Neural progenitor cell (in vitro differentiated cells): ENCODE results near the gene GADL1. TPM values are rescaled to one million over a fixed set of nuclear protein-coding genes. Genes with fewer than 3 reads are reported as not detected.

Experiments
- DNase-seq: peaks from one replicate; pipeline ENCODE4 v3.0.0-alpha.2; 2016; ENCODE audit warnings: low spot score
- H2AFZ ChIP-seq: fragments of 200-600 bp; sonication (generic); replicated peaks from 2 replicates; pipeline ENCODE4 v1.6.1; 2016; ENCODE audit warnings: antibody characterized with exemption
- H3F3A ChIP-seq: fragments of 200-600 bp; sonication (generic); 2 replicates; pipeline ENCODE4 v1.6.1; 2016; ENCODE audit warnings: antibody characterized with exemption, low read depth
- H3K27ac ChIP-seq: fragments of 200-600 bp; sonication (generic); 2 replicates; pipeline ENCODE4 v1.5.1; 2016; ENCODE audit warnings: mild to moderate bottlenecking
- H3K27me3 ChIP-seq: fragments of 200-600 bp; sonication (generic); 2 replicates; pipeline ENCODE4 v1.6.1; 2016; ENCODE audit warnings: mild to moderate bottlenecking, moderate library complexity
- H3K36me3 ChIP-seq: fragments of 200-600 bp; sonication (generic); 2 replicates; pipeline ENCODE4 v1.5.1; 2016
- H3K4me1 ChIP-seq: fragments of 200-600 bp; sonication (generic); 2 replicates; pipeline ENCODE4 v1.6.1; 2016; ENCODE audit warnings: mixed run types
- H3K4me2 ChIP-seq: fragments of 200-600 bp; sonication (generic); 2 replicates; pipeline ENCODE4 v1.6.1; 2016
- H3K4me3 ChIP-seq: fragments of 200-600 bp; sonication (generic); 2 replicates; pipeline ENCODE4 v1.5.1; 2016
- H3K79me2 ChIP-seq: fragments of 200-600 bp; sonication (generic); 2 replicates; pipeline ENCODE4 v1.6.1; 2016; ENCODE audit warnings: low read depth
- H3K9ac ChIP-seq: fragments of 200-600 bp; sonication (generic); 2 replicates; pipeline ENCODE4 v1.6.1; 2016
- H3K9me3 ChIP-seq: fragments of 200-600 bp; sonication (generic); 2 replicates; pipeline ENCODE4 v1.5.1; 2016; ENCODE audit warnings: low read depth
- H4K20me1 ChIP-seq: fragments of 200-600 bp; sonication (generic); 2 replicates; pipeline ENCODE4 v1.6.1; 2016; ENCODE audit warnings: low read depth
- H3K27ac Mint-ChIP-seq: 3 replicates; pipeline ENCODE4 v1.8.0; 2021; ENCODE audit warnings: mixed read lengths
- H3K27me3 Mint-ChIP-seq: 2 replicates; pipeline ENCODE4 v1.8.0; 2022; ENCODE audit warnings: low read depth, mild to moderate bottlenecking, inconsistent platforms, moderate library complexity, mixed read lengths; ENCODE audit not compliant: insufficient read depth
- H3K36me3 Mint-ChIP-seq: 3 replicates; pipeline ENCODE4 v1.8.0; 2021; ENCODE audit warnings: mixed read lengths
- H3K4me1 Mint-ChIP-seq: 3 replicates; pipeline ENCODE4 v1.8.0; 2021; ENCODE audit warnings: mixed read lengths
- H3K4me3 Mint-ChIP-seq: 3 replicates; pipeline ENCODE4 v1.8.0; 2021; ENCODE audit warnings: mild to moderate bottlenecking, moderate library complexity, mixed read lengths
- H3K9me3 Mint-ChIP-seq: 3 replicates; pipeline ENCODE4 v1.8.0; 2020; ENCODE audit warnings: mixed read lengths
- CTCF ChIP-seq: fragments of 200-600 bp; sonication (generic); IDR thresholded peaks from 2 replicates; pipeline ENCODE4 v1.5.1; 2017; ENCODE audit warnings: antibody characterized with exemption, mild to moderate bottlenecking
- EZH2 ChIP-seq: fragments of 200-600 bp; sonication (generic); IDR thresholded peaks from 2 replicates; pipeline ENCODE4 v1.6.1; 2017; ENCODE audit warnings: antibody characterized with exemption, mild to moderate bottlenecking, moderate library complexity
- EZH2phosphoT487 ChIP-seq: fragments of 200-600 bp; sonication (generic); IDR thresholded peaks from 2 replicates; pipeline ENCODE4 v1.6.1; 2017; ENCODE audit warnings: antibody characterized with exemption
- total RNA-seq: library from RNA; depleted of rRNA; stranded (reverse); fragments of >200 nt; gene quantifications from 2 replicates; pipeline ENCODE4 v1.2.3, GENCODE V29; 2015; ENCODE audit warnings: low replicate concordance

The GADL1 gene
- total RNA-seq, 1 donor from 2014 or later, result not detected

GRCh38 chr3:30751610-30752299 is 142.7 kb downstream of the GADL1 start:
- H3K27me3 Mint-ChIP-seq, result peaks cover 4% of the 10 kb centered on the region
- H3K4me3 Mint-ChIP-seq, result no peak overlapping the region
- H3K36me3 Mint-ChIP-seq, result no peaks in the 10 kb centered on the region
- peaks cover 10% of the 10 kb centered on the region for H3K4me1 Mint-ChIP-seq
- Histone ChIP-seq H4K20me1 (no peaks in the 10 kb centered on the region), H3K4me1 (peaks cover 21% of the 10 kb centered on the region), H3K36me3 (no peaks in the 10 kb centered on the region), H3K27ac (peak overlapping the region; percentile 77), H3K27me3 (no peaks in the 10 kb centered on the region), H3F3A (peaks cover 36% of the 10 kb centered on the region), H3K79me2 (no peaks in the 10 kb centered on the region), H3K9me3 (no peaks in the 10 kb centered on the region), H3K4me2 (no peak overlapping the region), H2AFZ (no peak overlapping the region), H3K4me3 (no peak overlapping the region), H3K9ac (no peak overlapping the region)
- TF ChIP-seq EZH2 (no peak), CTCF (peak; percentile 59), EZH2phosphoT487 (no peak)
- peak overlapping the region; percentile 58 for H3K27ac Mint-ChIP-seq
- no peaks in the 10 kb centered on the region for H3K9me3 Mint-ChIP-seq
- peak; percentile 71 for DNase-seq

GRCh38 chr3:30750967-30751366 is 143.5 kb downstream of the GADL1 start:
- peak overlapping the region; percentile 77 for H3K27ac ChIP-seq
- H3F3A ChIP-seq, result peaks cover 36% of the 10 kb centered on the region
- no peaks in the 10 kb centered on the region for H3K79me2 ChIP-seq
- Mint-ChIP-seq H3K4me3 (no peak overlapping the region), H3K9me3 (no peaks in the 10 kb centered on the region), H3K4me1 (peaks cover 10% of the 10 kb centered on the region), H3K27ac (no peak overlapping the region), H3K27me3 (peaks cover 4% of the 10 kb centered on the region), H3K36me3 (no peaks in the 10 kb centered on the region)
- no peak overlapping the region for H2AFZ ChIP-seq
- no peaks in the 10 kb centered on the region for H3K9me3 ChIP-seq
- H3K27me3 ChIP-seq, result no peaks in the 10 kb centered on the region
- peak; percentile 77 for DNase-seq
- no peak overlapping the region for H3K9ac ChIP-seq
- TF ChIP-seq EZH2phosphoT487 (no peak), CTCF (no peak), EZH2 (no peak)
- H3K4me3 ChIP-seq, result no peak overlapping the region
- no peaks in the 10 kb centered on the region for H4K20me1 ChIP-seq
- H3K4me2 ChIP-seq, result no peak overlapping the region
- no peaks in the 10 kb centered on the region for H3K36me3 ChIP-seq
- H3K4me1 ChIP-seq, result peaks cover 21% of the 10 kb centered on the region

- H3F3A ChIP-seq, result peaks cover 36% of the 10 kb centered on the region
- no peak overlapping the region for H2AFZ ChIP-seq
- H3K4me2 ChIP-seq, result no peak overlapping the region
- no peaks in the 10 kb centered on the region for H4K20me1 ChIP-seq
- H3K27me3 Mint-ChIP-seq, result peaks cover 4% of the 10 kb centered on the region
- H3K4me1 Mint-ChIP-seq, result peaks cover 10% of the 10 kb centered on the region
- no peak for TF ChIP-seq CTCF
- TF ChIP-seq EZH2phosphoT487, result no peak
- TF ChIP-seq EZH2, result no peak
- H3K9ac ChIP-seq, result no peak overlapping the region
- no peaks in the 10 kb centered on the region for H3K9me3 Mint-ChIP-seq
- H3K4me3 Mint-ChIP-seq, result no peak overlapping the region
- no peaks in the 10 kb centered on the region for H3K36me3 ChIP-seq
- no peaks in the 10 kb centered on the region for H3K9me3 ChIP-seq
- peaks cover 21% of the 10 kb centered on the region for H3K4me1 ChIP-seq
- no peak overlapping the region for H3K4me3 ChIP-seq
- H3K27ac Mint-ChIP-seq, result no peak overlapping the region
- DNase-seq, result no peak
- H3K79me2 ChIP-seq, result no peaks in the 10 kb centered on the region
- H3K36me3 Mint-ChIP-seq, result no peaks in the 10 kb centered on the region
- H3K27ac ChIP-seq, result no peak overlapping the region
- no peaks in the 10 kb centered on the region for H3K27me3 ChIP-seq
These were observed 145.2 kb downstream of the GADL1 start for GRCh38 chr3:30749230-30749629.
